HG02610 (cell line): ENCODE measurements around the gene DNMT3B.

Source experiments
- ATAC-seq: cut with Tn5 transposase; IDR thresholded peaks from one replicate; pipeline ENCODE4 v1.9.1; 2021; ENCODE audit warnings: mild to moderate bottlenecking, moderate library complexity; ENCODE audit not compliant: unreplicated experiment

Gene DNMT3B

GRCh38 chr20:32849577-32849976 is 87.4 kb downstream of the DNMT3B start:
- no peak for ATAC-seq

GRCh38 chr20:32855387-32855786 is 93.2 kb downstream of the DNMT3B start:
- no peak for ATAC-seq

DNA sequence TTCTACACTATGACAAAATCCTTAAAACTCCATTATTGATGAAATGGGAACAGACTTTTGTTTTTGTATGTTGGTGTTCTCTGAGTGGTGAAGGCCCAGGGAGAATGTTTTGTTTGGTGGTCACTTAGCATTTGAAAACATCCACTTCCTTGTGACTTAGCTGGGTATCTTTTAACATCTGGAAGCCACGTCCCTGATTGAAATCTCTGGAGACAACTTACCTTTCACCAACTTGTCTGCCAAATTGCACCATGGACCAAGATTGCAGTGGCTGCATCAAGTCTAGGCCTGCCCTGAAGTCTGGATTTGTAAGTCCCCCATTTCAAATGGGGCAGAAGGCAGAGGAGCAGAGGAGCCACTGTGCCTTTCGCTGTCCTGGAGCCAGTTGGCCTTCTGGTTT is 96.0 kb downstream of the DNMT3B start:
- no peak for ATAC-seq
